Prostate gland (tissue), 2 donors: ENCODE measurements around the gene GABRG3.
"Not testable (repeated sequence)": the region's sequence is repeated elsewhere in the genome, so short reads cannot be mapped to it uniquely, and the experiment has no call there.

ENCODE experiments used
- CTCF ChIP-seq, 4 experiments: fragments of 200-600 bp in 2 of 4; fragments of 450-650 bp in 2 of 4; sonication (generic) in 2 of 4; IDR thresholded peaks; 1 replicate in 3 of 4; 2 replicates in 1 of 4; pipeline ENCODE4 v1.5.1; 2016 to 2019; ENCODE audit warnings: antibody characterized with exemption in 4 of 4, mild to moderate bottlenecking in 2 of 4, moderate library complexity in 2 of 4
- POLR2A ChIP-seq: fragments of 450-650 bp; IDR thresholded peaks from one replicate; pipeline ENCODE4 v1.6.1; 2016; ENCODE audit warnings: antibody characterized with exemption, mild to moderate bottlenecking
- POLR2AphosphoS5 ChIP-seq: sonication (generic); formaldehyde crosslinking; IDR thresholded peaks from one replicate; pipeline ENCODE4 v1.6.1; 2017; ENCODE audit warnings: antibody characterized with exemption

- not testable (repeated sequence) for TF ChIP-seq CTCF (IDR thresholded peaks at IDR 0.05); POLR2AphosphoS5; POLR2A
These were observed 406.4 kb downstream of the GABRG3 start for GRCh38 chr15:27377391-27377790.
